Hematopoietic multipotent progenitor cell treated with erythropoietin and hydrocortisone succinate and interleukin-3 and kit ligand, for 6 days (in vitro differentiated cells): ENCODE data around the gene MCHR1.
"Not testable (repeated sequence)": the region's sequence is repeated elsewhere in the genome, so short reads cannot be mapped to it uniquely, and the experiment has no call there.

Experiments
- DNase-seq: peaks from one replicate; pipeline ENCODE4 v3.0.0-alpha.2; 2015

Gene MCHR1, protein sequence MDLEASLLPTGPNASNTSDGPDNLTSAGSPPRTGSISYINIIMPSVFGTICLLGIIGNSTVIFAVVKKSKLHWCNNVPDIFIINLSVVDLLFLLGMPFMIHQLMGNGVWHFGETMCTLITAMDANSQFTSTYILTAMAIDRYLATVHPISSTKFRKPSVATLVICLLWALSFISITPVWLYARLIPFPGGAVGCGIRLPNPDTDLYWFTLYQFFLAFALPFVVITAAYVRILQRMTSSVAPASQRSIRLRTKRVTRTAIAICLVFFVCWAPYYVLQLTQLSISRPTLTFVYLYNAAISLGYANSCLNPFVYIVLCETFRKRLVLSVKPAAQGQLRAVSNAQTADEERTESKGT

DNA sequence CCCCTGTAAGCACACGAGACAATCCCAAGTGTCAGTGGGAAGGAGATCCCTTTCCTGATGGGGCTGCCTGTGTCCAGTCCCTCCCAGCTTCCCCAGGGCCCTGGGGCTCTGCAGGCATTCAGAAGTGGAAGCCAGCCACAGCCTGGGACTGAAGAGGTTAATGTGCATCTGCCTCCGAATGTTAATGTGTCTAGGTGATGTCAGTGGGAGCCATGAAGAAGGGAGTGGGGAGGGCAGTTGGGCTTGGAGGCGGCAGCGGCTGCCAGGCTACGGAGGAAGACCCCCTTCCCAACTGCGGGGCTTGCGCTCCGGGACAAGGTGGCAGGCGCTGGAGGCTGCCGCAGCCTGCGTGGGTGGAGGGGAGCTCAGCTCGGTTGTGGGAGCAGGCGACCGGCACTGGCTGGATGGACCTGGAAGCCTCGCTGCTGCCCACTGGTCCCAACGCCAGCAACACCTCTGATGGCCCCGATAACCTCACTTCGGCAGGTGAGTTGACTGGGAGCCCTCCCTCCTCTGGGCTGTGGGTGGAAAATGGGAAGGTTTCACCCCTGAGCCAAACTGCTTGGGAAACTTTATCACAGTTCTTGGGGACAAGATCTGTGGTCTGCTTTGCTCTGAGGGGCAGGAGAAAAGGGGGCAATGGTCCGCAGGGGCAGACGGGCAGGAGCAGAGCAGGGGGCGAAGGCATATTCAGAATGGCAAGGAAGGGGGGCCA lies at the start of gene MCHR1:
MCHR1 (plus strand) TSS at position 236 of the 715 bp plus-strand sequence; CDS start at position 405, 169 bp downstream.
- no peak for DNase-seq

DNA sequence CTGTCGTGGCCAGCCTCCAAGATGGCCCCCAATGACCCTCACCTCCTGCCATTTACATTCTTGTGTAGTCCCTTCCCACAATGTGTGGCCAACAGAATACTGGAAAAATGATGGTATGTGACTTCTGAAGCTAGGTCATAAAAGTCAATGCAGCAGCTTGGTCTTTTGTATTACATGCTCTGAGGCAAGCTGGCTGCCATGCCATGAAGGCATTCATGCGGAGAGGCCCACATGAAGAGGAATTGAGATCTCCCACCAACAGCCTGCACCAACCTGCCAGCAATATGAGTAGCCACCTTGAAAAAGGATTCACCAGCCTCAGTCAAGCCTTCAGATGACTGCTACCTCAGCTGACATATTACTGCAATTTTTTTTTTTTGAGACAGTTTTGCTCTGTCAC lies 47.4 kb upstream of the MCHR1 start:
- no peak for DNase-seq

DNA sequence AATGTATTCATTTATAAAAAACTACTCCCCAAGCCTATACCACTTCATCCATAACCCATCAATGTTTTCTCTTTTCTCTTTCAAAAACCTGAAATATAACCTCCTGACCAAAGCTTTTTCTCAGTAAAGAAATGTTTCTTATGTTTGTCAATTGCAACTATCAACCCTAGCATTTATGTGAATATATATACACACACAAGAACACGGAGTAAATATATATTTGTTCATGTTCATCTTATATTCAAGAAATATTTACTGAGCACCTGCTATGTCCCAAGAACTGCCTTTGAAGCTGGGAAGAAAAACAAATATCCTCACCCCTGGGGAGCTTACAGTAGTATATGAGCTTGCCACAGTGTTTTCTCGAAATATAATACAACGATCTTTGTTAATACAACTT lies 46.2 kb upstream of the MCHR1 start:
- DNase-seq, result no peak

DNA sequence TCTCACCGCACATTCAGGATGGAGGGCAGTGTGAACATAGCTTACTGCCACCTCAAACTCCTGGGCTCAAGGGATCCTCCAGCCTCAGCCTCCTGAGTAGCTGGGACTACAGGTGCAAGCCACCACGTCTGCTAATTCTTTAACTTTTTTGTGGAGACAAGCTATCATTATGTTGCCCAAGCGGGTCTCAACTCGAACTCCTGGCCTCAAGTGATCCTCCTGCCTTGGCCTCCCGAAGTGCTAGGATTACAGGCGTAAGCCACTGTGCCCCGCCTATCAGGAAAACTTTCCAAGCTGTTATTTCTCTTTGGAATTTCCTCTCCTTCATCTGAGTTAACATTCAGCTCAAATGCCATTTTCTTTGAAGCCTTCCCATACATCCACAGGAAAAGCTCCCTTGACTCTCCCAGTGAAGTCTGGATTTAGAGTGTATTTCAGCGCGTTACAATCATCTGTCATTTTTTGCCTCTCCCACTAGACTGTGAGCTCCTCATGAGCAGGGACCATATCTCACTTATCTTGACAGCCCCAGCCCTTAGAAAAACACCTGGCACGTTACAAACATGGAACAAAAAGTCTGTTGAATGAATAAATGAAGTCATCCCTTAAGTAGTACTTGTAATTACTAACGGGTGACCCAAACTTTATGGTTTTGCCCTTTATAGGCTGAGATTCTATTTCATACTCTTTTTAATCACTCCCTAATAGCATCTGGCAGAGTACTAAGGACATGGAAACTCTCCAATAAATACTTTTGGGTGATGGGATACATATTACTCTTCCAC lies 45.0 kb upstream of the MCHR1 start:
- DNase-seq, result no peak

DNA sequence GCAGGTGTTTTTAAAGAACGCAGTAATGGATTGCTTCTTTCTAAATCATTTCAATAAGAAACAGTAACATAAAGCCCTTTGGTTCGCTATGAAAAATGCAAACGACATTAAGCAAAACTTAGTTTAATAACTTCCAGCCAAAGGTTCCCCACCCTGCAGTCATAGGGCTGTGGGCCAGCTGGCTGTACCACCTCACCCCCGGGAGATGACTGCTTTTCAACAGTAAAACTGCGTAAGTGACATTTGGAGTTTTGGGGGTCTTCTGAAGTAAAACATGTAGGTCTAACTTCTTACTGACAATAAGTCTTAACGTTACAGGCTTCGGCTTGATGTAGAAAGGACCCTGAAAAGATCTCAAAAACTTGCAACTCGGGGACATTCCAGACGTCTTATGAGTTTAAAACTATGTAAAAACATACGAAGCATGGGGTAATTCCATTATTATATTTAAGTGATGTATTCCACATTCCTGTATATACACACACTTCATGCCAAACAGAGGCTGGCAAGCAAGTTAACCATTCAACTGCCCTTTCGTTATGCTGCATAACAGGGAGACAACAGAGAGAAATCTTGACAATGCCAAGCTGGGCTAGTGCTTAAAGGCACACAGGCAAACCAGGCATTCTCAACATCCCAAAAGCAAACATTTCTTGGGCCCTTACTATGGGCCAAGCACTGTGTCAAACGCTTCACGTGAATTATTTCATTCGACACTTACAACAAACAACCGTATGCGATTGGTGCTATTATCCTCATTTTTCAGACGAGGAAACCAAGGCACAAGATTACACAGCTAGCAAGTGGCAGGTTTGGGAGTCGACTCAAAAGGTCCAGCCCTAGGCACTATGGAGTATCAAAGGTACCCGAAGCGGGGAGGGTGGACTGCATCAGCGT lies 44.0 kb upstream of the MCHR1 start:
- DNase-seq, result no peak

DNA sequence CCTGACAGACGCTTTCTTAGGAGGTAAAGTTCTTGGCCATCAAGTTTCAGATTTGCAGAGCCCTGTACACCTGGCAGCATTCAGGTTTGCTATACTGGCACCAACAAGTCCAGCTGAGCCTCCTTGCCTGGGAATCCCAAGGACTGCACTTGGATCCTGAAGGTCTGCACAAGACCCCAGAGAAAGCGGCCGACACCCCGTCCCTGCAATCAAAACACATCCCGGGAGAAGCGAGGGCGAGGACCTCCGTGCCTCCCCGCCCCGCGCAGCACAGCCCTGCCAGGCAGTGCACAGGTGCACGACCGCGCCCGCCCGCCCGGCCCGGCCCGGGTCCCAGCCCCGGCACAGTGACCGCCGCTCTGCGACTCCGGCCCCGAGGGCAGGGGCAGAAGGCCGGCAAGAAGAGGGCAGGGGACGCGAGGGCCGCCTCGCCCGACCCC lies 43.3 kb upstream of the MCHR1 start:
- no peak for DNase-seq

DNA sequence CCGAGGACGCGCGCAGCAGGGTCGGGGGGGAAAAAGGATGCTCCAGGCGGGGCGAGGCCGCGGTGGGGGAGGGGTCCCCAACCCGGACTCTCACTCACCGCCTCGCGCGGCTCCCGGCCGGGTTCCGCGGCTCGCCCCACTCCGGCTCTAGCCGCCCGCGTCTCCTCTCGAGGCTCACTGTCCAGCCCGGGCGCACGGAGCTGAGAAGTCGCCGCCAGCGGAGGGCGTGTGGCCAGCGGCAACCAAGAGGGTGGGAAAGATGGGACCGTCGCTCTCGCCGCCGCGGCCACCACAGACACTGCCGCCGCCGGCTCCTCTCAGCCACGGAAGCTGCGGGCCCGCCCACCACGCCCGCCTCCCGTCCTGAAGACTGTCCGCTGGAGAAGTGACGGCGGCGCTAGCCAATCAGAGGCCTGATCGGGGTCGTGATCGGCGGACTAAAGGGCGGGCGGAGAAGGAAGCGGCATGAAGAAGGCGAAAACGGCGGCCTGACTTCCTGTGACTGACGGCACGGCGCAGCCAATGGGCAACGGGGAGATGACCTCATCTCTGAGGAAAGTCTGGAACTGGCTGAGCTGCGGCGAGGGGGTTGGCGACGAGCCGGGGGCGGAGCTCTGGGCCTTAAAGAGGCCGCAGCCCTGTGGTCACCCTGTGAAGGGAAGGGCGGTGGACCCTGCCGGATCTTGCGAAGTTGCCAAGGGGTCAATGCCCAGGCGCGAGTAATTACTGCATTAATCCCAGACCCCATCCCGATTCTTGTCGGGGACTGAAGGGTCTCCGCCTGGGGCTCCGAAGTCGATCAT lies 42.7 kb upstream of the MCHR1 start, which contains the start of gene MRTFA:
MRTFA (minus strand) TSS at position 340 of the 803 bp plus-strand sequence.
- peak; percentile 100 for DNase-seq

DNA sequence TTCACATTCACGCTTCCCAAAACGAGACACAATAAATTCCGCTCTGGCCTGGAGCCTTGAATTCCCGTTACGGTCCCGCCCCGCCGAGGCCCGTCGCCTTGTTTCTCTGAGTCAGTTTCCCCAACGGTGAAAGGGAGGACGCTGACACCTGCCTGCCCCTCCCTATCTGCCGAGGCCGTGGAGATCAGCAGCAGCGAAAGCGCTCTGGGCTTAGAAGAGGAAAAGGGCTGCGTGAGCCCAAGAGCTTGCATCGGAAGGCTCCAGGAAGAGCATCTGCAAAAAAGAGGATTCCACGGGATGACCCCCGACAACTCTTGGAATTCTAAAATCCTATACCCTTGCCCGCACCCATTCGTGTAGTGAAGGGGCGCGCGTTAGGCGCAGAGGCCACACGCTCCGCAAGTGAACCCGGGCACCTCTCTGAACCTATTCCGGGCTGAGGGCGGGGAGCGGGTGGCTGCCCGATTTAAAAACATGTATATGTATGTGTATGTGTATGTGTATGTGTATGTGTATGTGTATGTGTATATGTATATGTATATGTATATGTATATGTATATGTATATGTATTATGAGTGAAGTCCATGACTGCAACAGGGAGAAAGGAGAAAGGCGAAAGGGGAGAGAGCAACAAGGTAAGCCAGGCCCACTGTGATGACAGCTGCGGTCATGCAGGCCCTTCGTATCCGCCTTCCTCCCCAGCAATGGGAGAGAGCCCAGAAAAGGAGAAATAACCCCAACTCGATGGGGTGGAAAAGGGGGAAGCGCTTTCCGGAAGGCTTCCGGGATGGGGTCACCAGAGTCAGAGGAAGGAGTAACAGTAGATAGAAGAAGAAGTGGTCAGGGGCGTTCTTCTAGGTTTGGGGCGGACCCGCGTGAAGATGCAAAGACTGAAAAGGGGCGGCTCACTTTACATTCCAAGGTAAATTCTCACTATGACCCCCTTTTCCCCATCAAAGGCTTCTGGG lies 41.8 kb upstream of the MCHR1 start:
- DNase-seq, result peak; percentile 57

DNA sequence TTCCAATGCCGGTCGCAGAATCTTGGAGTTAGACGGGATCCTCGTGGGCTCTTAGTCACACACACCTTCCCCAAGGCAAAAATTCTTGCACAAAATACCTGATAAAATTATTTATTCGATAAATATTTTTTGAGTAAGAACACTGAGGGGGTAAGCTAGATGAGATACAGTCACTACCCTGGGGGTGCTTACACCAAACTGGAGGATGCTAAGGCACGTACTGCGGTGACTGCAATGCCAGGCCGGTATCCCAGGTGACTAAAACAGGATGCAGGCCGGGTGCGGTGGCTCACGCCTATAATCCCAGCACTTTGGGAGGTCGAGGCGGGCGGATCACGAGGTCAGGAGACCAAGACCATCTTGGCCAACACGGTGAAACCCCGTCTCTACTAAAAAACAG lies 41.0 kb upstream of the MCHR1 start:
- no peak for DNase-seq

DNA sequence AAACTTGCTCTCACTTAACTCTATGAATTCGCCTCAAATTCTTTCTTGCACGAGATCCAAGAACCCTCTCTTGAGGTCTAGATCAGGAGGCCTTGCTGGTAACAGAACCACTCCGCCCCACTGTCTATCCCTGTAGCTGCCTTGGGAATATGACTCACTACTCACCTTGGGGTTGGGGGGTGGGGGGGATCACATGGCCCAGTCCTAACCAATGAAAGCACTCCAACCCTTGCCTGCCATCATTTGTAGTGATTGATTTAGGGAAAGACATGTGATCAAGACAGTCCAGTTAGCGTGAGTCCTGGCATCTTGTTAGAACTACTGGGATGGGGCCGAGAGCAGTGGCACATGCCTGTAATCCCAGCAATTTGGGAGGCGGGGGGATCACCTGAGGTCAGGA lies 38.0 kb upstream of the MCHR1 start:
- DNase-seq, result no peak

DNA sequence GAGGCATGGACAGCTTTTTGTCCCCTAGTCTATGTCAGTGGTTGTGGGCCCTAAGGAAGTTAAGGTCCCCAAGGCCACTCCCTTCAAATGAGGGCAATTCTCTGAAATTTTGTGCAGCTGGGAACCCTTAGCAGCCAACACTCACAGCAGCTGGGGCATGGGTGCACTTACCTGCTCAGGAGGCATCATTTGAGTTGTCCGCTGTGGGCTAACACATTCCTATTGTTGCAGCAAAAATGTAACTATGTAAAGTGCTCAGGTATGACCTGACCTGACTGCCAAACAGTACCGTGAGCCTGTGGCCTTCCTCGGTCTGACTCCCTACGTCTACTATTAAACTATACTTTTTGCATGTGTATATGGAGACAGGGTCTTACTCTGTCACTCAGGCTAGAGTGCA lies 37.0 kb upstream of the MCHR1 start:
- DNase-seq, result no peak

DNA sequence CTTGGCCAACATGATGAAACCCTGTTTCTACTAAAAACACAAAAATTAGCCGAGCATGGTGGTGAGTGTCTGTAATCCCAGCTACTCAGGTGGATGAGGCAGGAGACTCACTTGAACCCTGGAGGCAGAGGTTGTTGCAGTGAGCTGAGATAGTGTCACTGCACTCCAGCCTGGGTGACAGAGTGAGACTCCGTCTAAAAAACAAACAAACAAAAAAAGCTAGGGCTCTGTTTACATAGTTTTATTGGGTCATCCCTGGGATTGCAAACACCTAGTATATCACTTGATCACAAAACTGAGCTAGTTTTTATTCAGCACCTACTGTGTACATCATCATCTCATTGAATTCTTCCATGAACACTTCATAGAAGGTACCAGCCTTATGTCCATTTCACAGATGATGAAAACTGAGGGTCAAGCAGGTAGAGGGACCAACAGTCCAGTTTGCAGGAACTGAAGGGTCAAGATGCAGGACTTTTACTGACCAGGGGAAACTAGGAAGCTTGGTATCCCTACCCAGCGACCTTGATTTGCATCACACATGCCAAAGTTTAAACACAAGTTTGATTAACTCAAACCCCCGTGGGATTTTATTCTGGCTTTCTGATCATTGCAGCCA lies 33.6 kb upstream of the MCHR1 start:
- no peak for DNase-seq

DNA sequence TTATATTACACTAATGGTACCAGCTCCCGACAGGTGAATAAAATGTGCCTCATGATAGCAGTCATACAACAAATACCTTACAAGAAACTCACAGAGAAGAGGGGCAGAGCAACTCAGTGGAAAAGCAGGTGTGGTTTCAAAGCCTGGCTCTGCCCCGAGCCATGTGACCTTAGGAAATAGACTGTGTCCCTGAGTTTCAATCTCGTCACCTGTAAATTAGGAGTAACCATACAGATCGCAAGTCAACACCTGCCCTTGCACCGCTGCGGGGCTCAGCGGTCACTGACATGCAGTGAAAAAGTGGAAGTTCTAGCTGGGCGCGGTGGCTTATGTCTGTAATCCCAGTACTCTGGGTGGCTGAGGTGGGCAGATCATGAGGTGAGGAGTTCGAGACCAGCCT lies 30.9 kb upstream of the MCHR1 start:
- DNase-seq, result no peak

DNA sequence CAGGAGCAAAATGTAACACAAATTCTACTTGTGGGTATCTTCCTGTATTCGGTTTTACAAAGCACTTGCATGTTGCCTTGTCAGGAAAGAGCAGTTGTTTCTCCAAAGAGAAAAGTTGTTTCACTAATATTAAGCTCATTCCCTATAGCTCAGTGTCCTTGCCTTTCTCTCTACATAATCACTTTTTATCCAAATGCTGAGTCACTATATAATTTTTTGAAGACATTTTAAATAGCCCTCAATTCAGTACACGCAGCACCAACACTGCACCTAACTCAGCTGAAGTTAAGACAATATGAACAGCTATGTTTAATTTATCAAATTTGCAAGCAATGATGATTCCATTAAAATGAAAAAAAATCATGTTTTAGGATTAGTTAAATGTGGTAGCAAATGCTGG lies 28.2 kb upstream of the MCHR1 start:
- DNase-seq, result no peak

DNA sequence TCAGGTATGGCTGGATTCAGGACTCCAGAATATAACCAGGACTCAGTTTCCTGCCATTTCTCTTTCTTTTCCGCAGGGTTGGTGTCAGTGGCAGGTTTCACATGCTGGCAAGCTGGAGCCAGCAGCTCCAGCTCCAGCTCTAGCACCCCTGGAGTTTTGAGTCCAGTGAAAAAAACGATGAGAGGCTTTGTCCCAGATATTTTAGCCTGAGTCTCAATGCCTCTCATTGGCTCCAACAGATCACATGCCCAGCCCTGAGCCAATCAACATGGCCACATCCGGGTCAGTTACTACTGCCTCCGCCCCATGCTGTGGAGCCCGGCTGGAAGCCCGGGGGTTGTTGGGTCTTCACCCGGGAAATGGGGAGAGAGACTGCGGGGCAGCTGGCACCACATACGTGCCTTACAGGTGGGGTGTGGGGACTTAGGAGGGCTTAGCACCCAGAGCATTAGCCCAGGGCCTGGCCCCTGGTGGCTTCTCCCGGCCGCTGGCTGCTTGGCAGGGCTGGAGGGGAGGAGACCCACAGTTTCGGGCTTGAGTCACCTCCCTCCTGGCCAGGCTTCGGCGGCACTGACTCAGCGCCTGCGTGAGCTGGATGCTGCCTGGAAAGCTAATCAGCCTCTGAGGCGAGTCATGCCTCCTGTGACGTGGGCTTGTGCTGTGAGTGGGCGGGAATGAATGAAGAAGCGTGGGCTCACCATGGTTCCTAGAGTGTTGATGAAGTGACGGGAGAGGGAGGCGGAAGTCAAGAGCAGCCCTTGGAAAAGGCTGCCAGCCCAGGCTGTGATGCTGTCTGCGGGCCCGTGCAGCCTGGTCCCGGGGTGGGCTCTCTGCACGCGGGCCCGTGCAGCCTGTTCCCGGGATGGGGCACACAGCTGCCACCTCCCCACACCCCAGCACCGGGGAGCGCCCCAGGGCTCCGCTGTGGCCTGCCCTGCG lies 27.5 kb upstream of the MCHR1 start:
- DNase-seq, result peak; percentile 97

DNA sequence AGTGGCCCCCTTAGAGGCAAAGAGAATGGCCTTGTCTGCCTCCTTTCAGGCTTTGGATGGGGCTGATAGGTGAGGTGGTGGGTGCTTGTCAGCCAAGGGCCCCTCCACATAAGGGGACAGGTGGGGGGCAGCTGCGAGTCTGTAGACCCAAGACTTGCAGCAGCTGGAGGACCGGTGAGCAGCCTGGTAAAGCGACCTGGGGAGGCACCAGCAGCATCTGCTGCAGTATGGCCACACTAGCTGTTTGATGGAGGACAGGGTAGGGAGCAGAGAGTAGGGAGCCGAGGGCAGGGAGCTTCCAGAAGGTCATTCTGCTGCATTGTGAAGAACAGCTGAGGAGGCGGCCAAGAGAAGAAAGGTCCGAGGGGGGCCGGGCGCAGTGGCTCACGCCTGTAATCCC lies 25.9 kb upstream of the MCHR1 start:
- DNase-seq, result no peak

DNA sequence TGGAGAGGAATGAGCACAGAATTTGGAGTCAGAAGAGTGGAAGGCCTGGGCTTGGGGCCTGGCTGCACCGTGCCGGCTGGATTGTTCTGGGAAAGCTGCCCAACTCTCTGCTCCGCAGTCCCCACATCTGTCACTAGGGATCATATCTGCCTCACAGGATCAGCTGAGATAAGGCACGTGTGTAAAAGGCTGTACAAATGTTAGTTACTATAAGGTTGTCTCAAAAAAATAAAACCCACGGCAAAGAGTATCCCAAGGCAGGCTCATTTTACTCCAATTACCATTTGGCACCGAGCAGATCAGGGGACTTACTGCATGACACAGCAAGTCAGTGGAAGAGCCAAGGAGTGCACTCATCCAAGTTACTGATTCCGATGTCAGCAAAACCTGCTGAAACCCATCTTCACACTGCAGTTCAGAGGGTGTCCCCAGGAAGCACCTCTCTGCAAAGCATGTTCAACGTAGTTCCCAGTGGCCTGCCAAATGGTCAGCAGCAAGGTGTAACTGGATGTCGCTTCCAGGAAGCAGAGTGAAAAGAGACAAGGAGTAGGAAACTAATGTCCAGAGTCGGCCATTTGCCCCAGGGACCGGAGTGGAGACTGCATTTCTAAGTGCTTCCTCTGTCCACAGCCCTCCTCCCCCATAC lies 24.6 kb upstream of the MCHR1 start:
- DNase-seq, result peak; percentile 74

DNA sequence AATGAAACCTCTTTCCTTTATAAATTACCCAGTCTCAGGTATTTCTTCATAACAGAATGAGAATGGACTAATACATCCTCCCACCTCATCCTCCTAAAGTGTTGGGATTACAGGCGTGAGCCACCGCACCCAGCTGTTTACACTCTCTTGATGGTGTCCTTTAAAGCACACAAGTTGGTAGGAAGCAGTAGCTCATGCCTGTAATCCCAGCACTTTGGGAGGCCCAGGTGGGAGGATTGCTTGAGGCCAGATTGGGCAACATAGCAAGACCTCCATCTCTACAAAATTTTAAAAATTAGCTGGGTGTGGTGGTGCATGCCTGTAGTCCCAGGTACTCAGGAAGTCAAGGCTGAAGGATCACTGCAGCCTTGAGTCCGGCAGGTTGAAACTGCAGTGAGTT lies 23.3 kb upstream of the MCHR1 start:
- not testable (repeated sequence) for DNase-seq
